Heart left ventricle (tissue), 13 donors: ENCODE data around the gene XCL2.

Experiments used
- CTCF ChIP-seq, 12 donors: fragments of 200-600 bp; sonication (generic) in 4 of 12; IDR thresholded peaks; one replicate each; pipeline versions ENCODE4 v1.5.0 to v1.8.0; 2018 to 2022; ENCODE audit warnings: antibody characterized with exemption in 12 of 12, mild to moderate bottlenecking in 5 of 12
- POLR2A ChIP-seq, 2 donors: fragments of 450-650 bp; IDR thresholded peaks; one replicate each; pipeline ENCODE4 v1.6.1; 2017; ENCODE audit warnings: antibody characterized with exemption in 2 of 2, mild to moderate bottlenecking in 2 of 2, moderate library complexity in 2 of 2
- donor health status: ischemic (EF 13 %, LVEDD 7.1; RV severe dilation, severe dysfunction).
- donor health status: DM: no; HTN: yes; CAD: no.
- donor health status: DM: no; HTN: no; CAD: no.
- donor health status: ischemic (EF 25% LVEDD 6.9; RV normal size, moderate dysfunction).
- donor health status: ischemic (EF 25% LVEDD 5.7; RV mildly dilated, moderate dysfunction).
- donor health status: ischemic (EF 35%, LVEDD 5.7; RV mildly dilated, moderate dysfunction).
- donor health status: nonischemic (EF 11% LVEDD 7.7; RV severe dilation, severe dysfunction).
- donor health status: DM: yes; HTN: yes; CAD: no.
- donor health status: PGD.
- donor health status: ischemic (EF 29% LVEDD 5.4; RV normal size, mild dysfunction).
- donor health status: nonischemic (EF 23%, LVEDD 6.1; RV moderate dilation, normal function).

GRCh38 chr1:168567568-168567967, 23.8 kb upstream of the XCL2 start:
- TF ChIP-seq CTCF (IDR thresholded peaks at IDR 0.05) (no peak), POLR2A (IDR thresholded peaks at IDR 0.05) (no peak)
